B cell (primary cell): Measurements from ENCODE around the gene FBXL16. TPM values are rescaled to one million over a fixed set of nuclear protein-coding genes. Genes with fewer than 3 reads are reported as not detected.

ENCODE experiments used
- ATAC-seq: fragments of 200-7000 bp; cut with Tn5 transposase; one replicate; pipeline ENCODE4 v1.10.0; 2021; ENCODE audit warnings: low read depth, mild to moderate bottlenecking, moderate number of reproducible peaks, moderate library complexity
- CTCF ChIA-PET: fragments of 350-600 bp; sonication (Branson Sonifier 250); formaldehyde crosslinking; loops from one replicate; lab custom pipeline; 2021; ENCODE audit warnings: antibody characterized with exemption, inconsistent platforms; lab: Charles Lee
- POLR2A ChIA-PET: fragments of 350-600 bp; sonication (Branson Sonifier 250); formaldehyde crosslinking; loops from one replicate; lab custom pipeline; 2021; ENCODE audit warnings: antibody characterized with exemption; lab: Charles Lee
- DNase-seq: peaks from one replicate; pipeline ENCODE4 v3.0.0; 2013
- H2AFZ ChIP-seq: 2 replicates; pipeline ENCODE4 v1.6.1; 2012; ENCODE audit warnings: mild to moderate bottlenecking, low read depth, low read length; ENCODE audit not compliant: insufficient read depth, poor library complexity, severe bottlenecking
- H3K27ac ChIP-seq, 2 donors: 1 replicate in 1 of 2; 2 replicates in 1 of 2; pipeline ENCODE4 v1.5.1; 2012 to 2013; ENCODE audit warnings: low read length in 2 of 2, mild to moderate bottlenecking in 2 of 2, moderate library complexity in 1 of 2
- H3K27me3 ChIP-seq, 4 experiments: fragments of 200-600 bp in 1 of 4; sonication (generic) in 1 of 4; replicated peaks in 1 of 4; 1 replicate in 2 of 4; 2 replicates in 2 of 4; pipeline versions ENCODE4 v1.6.1 to v1.7.0; 2013 to 2016; ENCODE audit warnings: low read length in 3 of 4, mild to moderate bottlenecking in 2 of 4, mixed read lengths in 1 of 4, moderate library complexity in 1 of 4; ENCODE audit not compliant: insufficient read depth in 4 of 4, control insufficient read depth in 3 of 4; ENCODE audit errors: control extremely low read depth in 1 of 4
- H3K36me3 ChIP-seq, 2 experiments: replicated peaks in 1 of 2; 1 replicate in 1 of 2; 2 replicates in 1 of 2; pipeline versions ENCODE4 v1.6.1 to v1.7.1; 2013; ENCODE audit warnings: low read length in 1 of 2; ENCODE audit not compliant: insufficient read depth in 2 of 2, control insufficient read depth in 1 of 2; ENCODE audit errors: control extremely low read depth in 1 of 2, extremely low read depth in 1 of 2
- H3K4me1 ChIP-seq, 2 donors: fragments of 200-600 bp in 1 of 2; sonication (generic) in 1 of 2; 1 replicate in 1 of 2; 2 replicates in 1 of 2; pipeline versions ENCODE4 v1.5.1 to v1.6.1; 2013 to 2017; ENCODE audit warnings: low read length in 2 of 2; ENCODE audit not compliant: control insufficient read depth in 2 of 2, insufficient read depth in 2 of 2
- H3K4me2 ChIP-seq: replicated peaks from 2 replicates; pipeline ENCODE3; 2012; ENCODE audit warnings: mild to moderate bottlenecking, low read depth, low read length; ENCODE audit not compliant: poor library complexity, severe bottlenecking
- H3K4me3 ChIP-seq, 5 experiments: fragments of 200-600 bp in 1 of 5; sonication (generic) in 1 of 5; 1 replicate in 3 of 5; 2 replicates in 2 of 5; pipeline versions ENCODE4 v1.5.1 to v1.7.0; 2011 to 2016; ENCODE audit warnings: low read length in 4 of 5, mild to moderate bottlenecking in 4 of 5, low read depth in 2 of 5, control low read depth in 1 of 5, moderate library complexity in 1 of 5; ENCODE audit not compliant: insufficient read depth in 1 of 5; ENCODE audit errors: control extremely low read depth in 1 of 5, extremely low read depth in 1 of 5
- H3K79me2 ChIP-seq: fragments of 200-600 bp; sonication (generic); one replicate; pipeline ENCODE4 v1.6.0; 2016; ENCODE audit warnings: low read length; ENCODE audit not compliant: control insufficient read depth, insufficient read depth
- H3K9ac ChIP-seq: fragments of 200-600 bp; sonication (generic); 2 replicates; pipeline ENCODE4 v1.6.1; 2017; ENCODE audit warnings: mild to moderate bottlenecking, low read length, moderate library complexity
- H3K9me3 ChIP-seq, 3 donors: one replicate each; pipeline versions ENCODE4 v1.6.1 to v1.7.1; 2013; ENCODE audit warnings: low read length in 2 of 3; ENCODE audit not compliant: control insufficient read depth in 2 of 3, insufficient read depth in 1 of 3; ENCODE audit errors: control extremely low read depth in 1 of 3
- H4K20me1 ChIP-seq: 2 replicates; pipeline ENCODE4 v1.6.0; 2012; ENCODE audit warnings: mild to moderate bottlenecking, low read length; ENCODE audit not compliant: insufficient read depth, control insufficient read depth, poor library complexity, severe bottlenecking
- H3K27ac Mint-ChIP-seq: one replicate; pipeline ENCODE4 v1.8.0; 2021; ENCODE audit warnings: mixed read lengths
- H3K27me3 Mint-ChIP-seq: one replicate; pipeline ENCODE4 v1.8.0; 2021; ENCODE audit warnings: mixed read lengths
- H3K4me1 Mint-ChIP-seq: one replicate; pipeline ENCODE4 v1.8.0; 2021; ENCODE audit warnings: mixed read lengths
- H3K4me3 Mint-ChIP-seq: one replicate; pipeline ENCODE4 v1.8.0; 2021; ENCODE audit warnings: mixed read lengths
- H3K9me3 Mint-ChIP-seq: one replicate; pipeline ENCODE4 v1.8.0; 2022; ENCODE audit warnings: mixed read lengths; ENCODE audit not compliant: insufficient read depth
- CTCF ChIP-seq: fragments of 200-600 bp; IDR thresholded peaks from one replicate; pipeline ENCODE4 v1.8.0; 2022; ENCODE audit warnings: antibody characterized with exemption, mild to moderate bottlenecking
- EZH2 ChIP-seq: IDR thresholded peaks from 2 replicates; pipeline ENCODE4 v1.6.1; 2012; ENCODE audit warnings: borderline replicate concordance, low read depth, mild to moderate bottlenecking, moderate library complexity, low read length; ENCODE audit not compliant: insufficient read depth, poor library complexity, severe bottlenecking
- WGBS: methylation state at CpG from one replicate; pipeline ENCODE4 v1.1.5; 2013; ENCODE audit warnings: missing lambda C conversion rate; ENCODE audit not compliant: insufficient coverage; 5-methylcytosine and 5-hydroxymethylcytosine counted together
- intact Hi-C: fragments of 100-400 bp; cut with micrococcal nuclease; formaldehyde crosslinking; loops from one replicate; pipeline ENCODE4 v1.10.0; 2022
- polyA plus RNA-seq: library from polyadenylated mRNA; depleted of rRNA; stranded (reverse); fragments of >200 nt; gene quantifications from 2 replicates; pipeline ENCODE4 v1.2.3, GENCODE V29; 2012
- total RNA-seq, 2 donors: library from RNA; stranded (reverse); fragments of 120-200 nt in 1 of 2; gene quantifications; 1 replicate in 1 of 2; 2 replicates in 1 of 2; pipeline versions ENCODE4 v1.2.3 to v1.2.4, GENCODE V29; 2013 to 2022

The FBXL16 gene
- total and polyA plus RNA-seq, 2 donors (not counting 1 experiment from before 2014, with no cell fraction given) = 2.2 to 5.8 TPM

GRCh38 chr16:723695-724094 lies 18.1 kb upstream of the FBXL16 start:
- no peak overlapping the region for H3K27ac Mint-ChIP-seq
- ChIA-PET POLR2A (interaction anchor here (1.4 kb wide), 1 partner anchor 14 kb away, joined by 3 read pairs; no protein-coding TSS in a partner anchor), CTCF (interaction anchor here (1.4 kb wide), 1 partner anchor 14 kb away, joined by 3 read pairs; no protein-coding TSS in a partner anchor)
- Histone ChIP-seq H3K79me2 (no peaks in the 10 kb centered on the region), H3K4me2 (no peak overlapping the region), H3K9me3 (peaks cover 0 to 3% (median 0%) of the 10 kb centered on the region in 3 donors), H4K20me1 (peaks cover 16% of the 10 kb centered on the region), H3K27ac (no peak overlapping the region), H3K4me1 (peaks cover 25 to 51% of the 10 kb centered on the region in 2 donors), H3K27me3 (no peaks in the 10 kb centered on the region), H3K4me3 (no peak overlapping the region), H3K36me3 (no peaks in the 10 kb centered on the region), H3K9ac (no peak overlapping the region), H2AFZ (no peak overlapping the region)
- TF ChIP-seq CTCF (no peak), EZH2 (no peak)
- WGBS = 16% methylated on average over 8 of the region's 9 CpGs
- intact Hi-C loops = loop anchor here (5.0 kb wide), 1 partner anchor 41 kb away; the partner anchor contains the start of genes JMJD8 and STUB1
- no peaks in the 10 kb centered on the region for H3K9me3 Mint-ChIP-seq
- no peaks in the 10 kb centered on the region for H3K27me3 Mint-ChIP-seq
- ATAC-seq (no peak), DNase-seq (no peak)
- H3K4me1 Mint-ChIP-seq = peaks cover 28% of the 10 kb centered on the region
- H3K4me3 Mint-ChIP-seq = no peak overlapping the region

- Histone ChIP-seq H3K79me2 (no peaks in the 10 kb centered on the region), H3K27me3 (no peaks in the 10 kb centered on the region), H3K9me3 (peaks cover 0 to 3% (median 0%) of the 10 kb centered on the region in 3 donors), H3K9ac (no peak overlapping the region), H4K20me1 (peaks cover 16% of the 10 kb centered on the region), H3K4me1 (peaks cover 22 to 47% of the 10 kb centered on the region in 2 donors), H3K27ac (peak overlapping the region in 1 of 2 donors; percentile 9), H3K4me3 (no peak overlapping the region), H3K36me3 (no peaks in the 10 kb centered on the region), H3K4me2 (no peak overlapping the region), H2AFZ (no peak overlapping the region)
- no peaks in the 10 kb centered on the region for H3K27me3 Mint-ChIP-seq
- DNase-seq (no peak), ATAC-seq (no peak)
- 89% methylated on average over 18 of the region's 24 CpGs for WGBS
- H3K4me3 Mint-ChIP-seq = peak overlapping the region; percentile 44
- ChIA-PET CTCF (interaction anchor here (0.9 to 3.8 kb wide), 6 partner anchors 9 to 689 kb away, joined by 3 to 26 read pairs (median 3); partner anchors contain the start of gene CIAO3), POLR2A (no interaction called here)
- intact Hi-C loops = loop anchor here (5.0 kb wide), 1 partner anchor 41 kb away; the partner anchor contains the start of genes JMJD8 and STUB1
- H3K9me3 Mint-ChIP-seq = no peaks in the 10 kb centered on the region
- H3K4me1 Mint-ChIP-seq = peaks cover 26% of the 10 kb centered on the region
- H3K27ac Mint-ChIP-seq = peak overlapping the region; percentile 41
- no peak for TF ChIP-seq CTCF
- TF ChIP-seq EZH2 = no peak
These were observed 17.4 kb upstream of the FBXL16 start for GRCh38 chr16:722835-723633.
